NCI-H187 treated with DMSO at 0.1 percent for 48 hours (cell line): ENCODE measurements around the gene IRAK2.

Source experiments
- DNase-seq: peaks from one replicate; lab custom pipeline; 2025; lab: John Stamatoyannopoulos, UW

The IRAK2 gene

GRCh38 chr3:10189557-10190354 is 25.0 kb downstream of the IRAK2 start:
- no peak for DNase-seq

GRCh38 chr3:10192953-10193691 is 28.4 kb downstream of the IRAK2 start:
- DNase-seq: no peak

- DNase-seq: no peak
These were observed 29.1 kb downstream of the IRAK2 start for GRCh38 chr3:10193692-10194327.

- no peak for DNase-seq
These were observed 29.8 kb downstream of the IRAK2 start for GRCh38 chr3:10194328-10195071.

GRCh38 chr3:10195366-10196089 is 30.8 kb downstream of the IRAK2 start:
- DNase-seq: no peak

GRCh38 chr3:10196389-10197052 is 31.8 kb downstream of the IRAK2 start:
- no peak for DNase-seq

DNA sequence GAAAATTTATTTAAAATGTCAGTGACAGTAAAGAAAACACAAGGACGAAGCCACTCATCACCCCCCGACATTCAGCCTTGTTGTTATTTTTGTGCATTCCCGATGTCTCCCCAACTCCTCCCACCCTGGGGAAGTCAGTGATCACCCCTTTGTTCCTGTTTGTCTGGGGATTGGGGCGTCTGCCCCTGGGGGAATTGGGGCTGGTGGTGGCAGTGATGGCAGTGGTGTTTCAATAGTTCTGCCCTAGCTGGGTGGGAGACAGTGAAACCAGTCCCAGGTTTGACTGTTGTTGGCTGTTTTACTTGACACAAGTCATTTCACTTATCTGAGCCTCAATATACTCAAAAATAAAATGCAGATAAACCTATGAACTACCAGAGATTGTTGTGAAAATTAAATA is 33.5 kb downstream of the IRAK2 start:
- DNase-seq: no peak

DNA sequence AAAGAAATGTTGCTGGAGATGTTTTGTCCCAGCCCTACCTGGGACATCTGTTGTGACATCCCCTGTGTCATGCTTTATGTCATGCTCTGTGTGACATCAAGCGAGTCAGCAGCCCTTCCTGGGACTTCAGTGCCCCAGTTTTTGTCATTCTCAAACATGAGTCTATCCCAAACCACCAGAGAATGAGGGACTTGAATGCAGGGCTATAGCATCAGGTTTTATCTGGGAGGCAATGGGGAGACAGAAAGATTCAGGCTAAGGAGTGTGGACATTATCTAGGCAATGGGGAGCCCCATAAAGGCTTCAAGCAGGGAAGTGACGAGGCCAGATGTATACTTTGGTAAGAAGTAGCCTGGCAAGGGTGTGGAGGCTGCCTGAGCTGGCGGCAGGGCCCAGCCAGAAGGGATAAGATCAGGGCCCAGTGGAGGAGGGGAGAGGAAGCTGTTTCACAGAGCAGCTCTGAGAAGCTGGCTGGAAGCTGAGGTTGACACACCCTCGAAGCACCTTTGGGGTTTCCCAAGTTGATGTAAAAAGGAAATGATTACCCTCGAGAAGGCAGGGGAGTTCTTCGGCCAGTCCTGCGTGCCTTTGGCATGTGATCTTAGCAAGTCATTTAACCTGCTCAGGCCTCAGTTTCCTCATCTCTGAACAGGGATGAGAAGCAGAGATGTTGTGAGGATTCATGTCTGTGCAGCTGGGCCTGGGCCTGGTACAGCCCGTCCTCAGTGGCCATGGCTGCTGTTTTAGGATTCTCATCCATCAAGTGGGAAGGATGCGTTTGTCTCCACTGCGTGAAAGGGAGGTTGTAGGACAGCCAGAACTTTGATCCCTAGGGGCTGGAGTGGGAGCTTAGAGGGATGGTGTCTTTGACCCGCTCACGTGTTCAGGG is 34.3 kb downstream of the IRAK2 start:
- DNase-seq: no peak

DNA sequence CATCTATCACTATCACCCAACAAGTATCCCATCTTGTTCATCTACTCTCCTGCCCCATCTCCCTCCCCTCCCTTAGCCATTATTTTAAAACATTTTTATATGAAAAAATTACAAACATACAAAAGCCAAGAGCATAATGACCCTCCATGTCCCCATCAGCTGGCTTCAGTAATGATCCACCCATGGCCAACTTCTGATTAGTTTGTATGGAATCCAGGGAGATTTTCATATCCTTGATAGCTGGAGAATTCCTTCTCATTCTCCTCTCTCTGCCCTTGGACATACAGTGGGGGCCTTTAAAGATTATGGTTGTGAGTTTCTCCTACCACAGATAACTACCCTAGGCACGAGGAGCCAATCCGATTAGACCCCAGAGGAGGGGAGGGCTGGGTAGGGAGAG is 40.2 kb downstream of the IRAK2 start:
- DNase-seq: no peak

GRCh38 chr3:10205451-10206165 is 40.9 kb downstream of the IRAK2 start:
- no peak for DNase-seq

DNA sequence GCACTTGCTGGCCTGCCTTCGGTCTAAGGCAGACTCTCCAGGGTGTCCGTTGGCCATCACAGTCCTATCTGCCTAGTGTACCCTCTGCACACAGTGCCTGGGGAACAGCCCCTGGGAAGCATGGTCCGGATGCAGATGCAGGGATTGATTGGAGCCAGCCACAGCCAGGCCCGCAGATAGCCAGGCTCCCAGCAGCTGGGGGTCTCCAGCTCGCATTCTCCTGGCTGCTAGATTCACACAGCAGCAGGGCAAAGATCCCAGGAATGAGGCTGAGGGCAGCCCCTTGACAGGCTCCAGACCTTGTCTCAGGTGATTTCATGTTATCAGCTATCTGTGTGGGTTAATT is 41.4 kb downstream of the IRAK2 start:
- no peak for DNase-seq

GRCh38 chr3:10213156-10213792 is 48.6 kb downstream of the IRAK2 start:
- no peak for DNase-seq

- no peak for DNase-seq
These were observed 51.1 kb downstream of the IRAK2 start for GRCh38 chr3:10215578-10216368.

- no peak for DNase-seq
These were observed 52.6 kb downstream of the IRAK2 start for GRCh38 chr3:10217359-10217758.

DNA sequence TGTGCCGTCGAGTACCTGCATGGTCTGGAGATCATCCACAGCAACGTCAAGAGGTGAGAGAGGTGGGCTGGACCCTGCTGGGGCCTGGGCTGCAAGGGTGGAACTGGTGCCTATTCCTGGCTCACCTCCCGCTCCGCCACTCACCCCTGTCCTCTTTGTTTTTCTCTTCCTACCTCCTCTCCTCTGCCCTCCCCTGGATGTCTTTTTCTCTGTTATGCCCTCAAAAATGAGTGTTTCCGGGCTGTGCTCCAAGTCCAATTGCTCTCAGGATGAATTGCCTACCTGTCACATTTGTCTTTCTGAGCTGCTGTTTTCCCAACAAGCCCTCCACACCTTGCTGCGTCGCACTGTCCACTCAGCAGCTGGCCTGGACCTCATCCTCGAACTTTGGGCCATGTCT is 55.0 kb downstream of the IRAK2 start:
- no peak for DNase-seq

- no peak for DNase-seq
These were observed 59.2 kb downstream of the IRAK2 start for GRCh38 chr3:10223676-10224639.
